Keratinocyte (primary cell): ENCODE data around the gene LRRC9. TPM values are rescaled to one million over a fixed set of nuclear protein-coding genes. Genes with fewer than 3 reads are reported as not detected.

Experiments
- DNase-seq: peaks from one replicate; pipeline ENCODE4 v3.0.0-alpha.2; 2011; ENCODE audit warnings: low read depth, missing footprints, low spot score
- FAIRE-seq: peaks from 2 replicates; lab custom pipeline; 2011; peaks lifted over from hg19 to GRCh38; lab: Jason Lieb, UNC
- H2AFZ ChIP-seq: 2 replicates; pipeline ENCODE4 v1.6.0; 2012; ENCODE audit warnings: low read length, control low read depth, inconsistent platforms; ENCODE audit not compliant: control insufficient read depth
- H3K27ac ChIP-seq: 2 replicates; pipeline ENCODE4 v1.5.1; 2011; ENCODE audit warnings: low read length; ENCODE audit not compliant: control insufficient read depth, insufficient read depth
- H3K27me3 ChIP-seq: 3 replicates; pipeline ENCODE4 v1.6.0; 2011; ENCODE audit warnings: low read length; ENCODE audit not compliant: control insufficient read depth, insufficient read depth; ENCODE audit errors: extremely low read depth
- H3K36me3 ChIP-seq, 2 experiments: 2 replicates in 1 of 2; 3 replicates in 1 of 2; pipeline ENCODE4 v1.5.1; 2011; ENCODE audit warnings: low read length in 2 of 2, mild to moderate bottlenecking in 1 of 2; ENCODE audit not compliant: control insufficient read depth in 2 of 2, insufficient read depth in 2 of 2; ENCODE audit errors: extremely low read depth in 1 of 2
- H3K4me1 ChIP-seq: 3 replicates; pipeline ENCODE4 v1.5.1; 2011; ENCODE audit warnings: low read length; ENCODE audit not compliant: control insufficient read depth, insufficient read depth; ENCODE audit errors: extremely low read depth
- H3K4me2 ChIP-seq: 3 replicates; pipeline ENCODE4 v1.6.0; 2011; ENCODE audit warnings: low read depth, low read length; ENCODE audit not compliant: control insufficient read depth, insufficient read depth; ENCODE audit errors: extremely low read depth
- H3K4me3 ChIP-seq, 3 experiments: fragments of 200-600 bp in 1 of 3; sonication (generic) in 1 of 3; 2 replicates in 2 of 3; 3 replicates in 1 of 3; pipeline ENCODE4 v1.5.1; 2011 to 2016; ENCODE audit warnings: low read length in 3 of 3, mild to moderate bottlenecking in 3 of 3, control low read depth in 2 of 3, inconsistent platforms in 1 of 3, low read depth in 1 of 3, mixed read lengths in 1 of 3, mixed run types in 1 of 3, moderate library complexity in 1 of 3; ENCODE audit not compliant: control insufficient read depth in 2 of 3, insufficient read depth in 2 of 3; ENCODE audit errors: extremely low read depth in 1 of 3
- H3K79me2 ChIP-seq: 2 replicates; pipeline ENCODE4 v1.6.0; 2012; ENCODE audit warnings: low read length; ENCODE audit not compliant: control insufficient read depth, insufficient read depth
- H3K9ac ChIP-seq: 3 replicates; pipeline ENCODE4 v1.6.0; 2011; ENCODE audit warnings: low read length; ENCODE audit not compliant: control insufficient read depth, insufficient read depth; ENCODE audit errors: extremely low read depth
- H3K9me1 ChIP-seq: 3 replicates; pipeline ENCODE4 v1.6.0; 2011; ENCODE audit warnings: low read length; ENCODE audit not compliant: control insufficient read depth, insufficient read depth; ENCODE audit errors: extremely low read depth
- H3K9me3 ChIP-seq: 2 replicates; pipeline ENCODE4 v1.5.1; 2012; ENCODE audit warnings: low read depth, low read length; ENCODE audit not compliant: control insufficient read depth
- H4K20me1 ChIP-seq: 3 replicates; pipeline ENCODE4 v1.6.0; 2011; ENCODE audit warnings: low read length; ENCODE audit not compliant: control insufficient read depth, insufficient read depth; ENCODE audit errors: extremely low read depth
- EZH2 ChIP-seq: IDR thresholded peaks from one replicate; pipeline ENCODE4 v1.6.1; 2012; ENCODE audit warnings: inconsistent platforms, mild to moderate bottlenecking, low read length, moderate library complexity
- dilution Hi-C: fragments of 300-500 bp; cut with MboI; formaldehyde crosslinking; loops from one replicate; pipeline ENCODE4 v1.7.0; 2020; ENCODE audit warnings: low sequenced_read_pairs; ENCODE audit not compliant: extremely low pct_ligation_motif_present
- polyA plus RNA-seq, 5 experiments: library from polyadenylated mRNA; depleted of rRNA in 3 of 5; stranded (reverse) in 3 of 5; stranded (forward) in 1 of 5; unstranded in 1 of 5; fragments of >200 nt; gene quantifications; 1 replicate in 1 of 5; 2 replicates in 3 of 5; 3 replicates in 1 of 5; pipeline versions ENCODE4 v1.2.1 to v1.2.3, GENCODE V29; 2011 to 2012; ENCODE audit warnings: missing spikeins in 2 of 5, low read depth in 1 of 5, low replicate concordance in 1 of 5
- TF ChIP-seq, protein P1 (sequence below), 3 experiments: IDR thresholded peaks in 1 of 3; conservative IDR thresholded peaks in 1 of 3; optimal IDR thresholded peaks in 1 of 3; 2 replicates in 2 of 3; 3 replicates in 1 of 3; pipeline versions ENCODE3 to v1.5.1; 2011; ENCODE audit warnings: low read length in 3 of 3, mild to moderate bottlenecking in 3 of 3, moderate library complexity in 2 of 3, control low read depth in 1 of 3, inconsistent platforms in 1 of 3; ENCODE audit not compliant: insufficient read depth in 2 of 3; ENCODE audit errors: extremely low read depth in 1 of 3

LRRC9 gene
- polyA plus RNA-seq, 1 donor (not counting 4 experiments of a cell fraction or from before 2014, with no cell fraction given): not detected

DNA sequence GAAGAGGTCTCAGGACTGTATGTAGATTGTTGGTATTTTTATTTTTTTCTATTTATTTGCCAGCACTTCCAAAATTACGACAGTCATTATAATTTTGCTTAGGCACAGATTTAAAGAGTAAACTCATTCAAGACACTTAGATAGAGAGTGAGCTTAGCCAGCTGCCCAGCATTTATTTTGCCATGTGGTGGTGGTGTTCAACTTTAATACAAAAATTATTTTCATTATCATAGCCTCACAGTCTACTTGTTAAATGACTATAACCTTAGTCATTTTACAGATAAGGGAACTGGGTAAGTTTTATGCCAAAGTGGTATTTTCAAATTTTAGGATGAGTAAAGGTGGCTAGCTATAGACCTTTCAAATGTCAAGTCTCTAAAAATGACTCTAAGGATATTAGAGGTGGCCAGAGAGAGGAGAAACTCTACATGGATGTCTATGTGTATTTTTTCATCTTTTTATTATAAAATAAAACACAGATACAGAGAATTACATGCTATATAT lies 66.7 kb downstream of the LRRC9 start:
- no peak overlapping the region for H3K27ac ChIP-seq
- DNase-seq (no peak), FAIRE-seq (no peak)
- TF ChIP-seq, protein P1, sequence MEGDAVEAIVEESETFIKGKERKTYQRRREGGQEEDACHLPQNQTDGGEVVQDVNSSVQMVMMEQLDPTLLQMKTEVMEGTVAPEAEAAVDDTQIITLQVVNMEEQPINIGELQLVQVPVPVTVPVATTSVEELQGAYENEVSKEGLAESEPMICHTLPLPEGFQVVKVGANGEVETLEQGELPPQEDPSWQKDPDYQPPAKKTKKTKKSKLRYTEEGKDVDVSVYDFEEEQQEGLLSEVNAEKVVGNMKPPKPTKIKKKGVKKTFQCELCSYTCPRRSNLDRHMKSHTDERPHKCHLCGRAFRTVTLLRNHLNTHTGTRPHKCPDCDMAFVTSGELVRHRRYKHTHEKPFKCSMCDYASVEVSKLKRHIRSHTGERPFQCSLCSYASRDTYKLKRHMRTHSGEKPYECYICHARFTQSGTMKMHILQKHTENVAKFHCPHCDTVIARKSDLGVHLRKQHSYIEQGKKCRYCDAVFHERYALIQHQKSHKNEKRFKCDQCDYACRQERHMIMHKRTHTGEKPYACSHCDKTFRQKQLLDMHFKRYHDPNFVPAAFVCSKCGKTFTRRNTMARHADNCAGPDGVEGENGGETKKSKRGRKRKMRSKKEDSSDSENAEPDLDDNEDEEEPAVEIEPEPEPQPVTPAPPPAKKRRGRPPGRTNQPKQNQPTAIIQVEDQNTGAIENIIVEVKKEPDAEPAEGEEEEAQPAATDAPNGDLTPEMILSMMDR (optimal IDR thresholded peaks at IDR 0.05 in 1 of 3, IDR thresholded peaks at IDR 0.05 in 1 of 3, conservative IDR thresholded peaks at IDR 0.05 in 1 of 3; ENCODE audit: extremely low read depth in 1 of 3, insufficient read depth in 2 of 3, low read length in 3 of 3): no peak
- TF ChIP-seq EZH2: no peak
- no peak overlapping the region for H3K9ac ChIP-seq
- H2AFZ ChIP-seq: no peak overlapping the region
- dilution Hi-C loops: no loop called here
- H3K36me3 ChIP-seq: no peaks in the 10 kb centered on the region
- no peaks in the 10 kb centered on the region for H3K4me1 ChIP-seq
- H3K9me3 ChIP-seq: no peaks in the 10 kb centered on the region
- H3K4me2 ChIP-seq: no peak overlapping the region
- no peaks in the 10 kb centered on the region for H3K27me3 ChIP-seq
- no peaks in the 10 kb centered on the region for H3K9me1 ChIP-seq
- no peaks in the 10 kb centered on the region for H3K79me2 ChIP-seq
- H4K20me1 ChIP-seq: no peaks in the 10 kb centered on the region
- H3K4me3 ChIP-seq: no peak overlapping the region

DNA sequence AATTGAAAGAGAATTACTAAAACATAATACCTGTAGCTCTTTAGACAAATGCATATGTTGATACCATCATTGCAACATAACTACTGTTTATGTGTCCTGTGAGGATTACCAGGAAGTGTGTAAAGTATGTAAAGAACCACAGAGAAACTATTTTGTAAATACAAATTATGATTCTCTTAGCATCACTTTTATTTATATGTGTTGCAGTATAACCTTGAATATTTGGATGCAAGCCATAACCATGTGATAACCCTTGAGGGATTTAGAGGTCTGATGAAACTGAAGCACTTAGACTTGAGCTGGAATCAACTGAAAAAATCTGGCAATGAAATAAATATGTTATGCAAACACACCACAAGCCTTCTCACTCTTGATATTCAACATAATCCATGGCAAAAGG lies 77.5 kb downstream of the LRRC9 start:
- dilution Hi-C loops: no loop called here
- no peaks in the 10 kb centered on the region for H3K4me1 ChIP-seq
- no peak overlapping the region for H3K9ac ChIP-seq
- H3K9me1 ChIP-seq: no peaks in the 10 kb centered on the region
- H3K79me2 ChIP-seq: no peaks in the 10 kb centered on the region
- FAIRE-seq: no peak
- H3K4me3 ChIP-seq: no peak overlapping the region
- H4K20me1 ChIP-seq: no peaks in the 10 kb centered on the region
- H3K27ac ChIP-seq: no peak overlapping the region
- TF ChIP-seq, protein P1 (optimal IDR thresholded peaks at IDR 0.05 in 1 of 3, IDR thresholded peaks at IDR 0.05 in 1 of 3, conservative IDR thresholded peaks at IDR 0.05 in 1 of 3; ENCODE audit: extremely low read depth in 1 of 3, insufficient read depth in 2 of 3, low read length in 3 of 3): no peak
- TF ChIP-seq EZH2: no peak
- no peaks in the 10 kb centered on the region for H3K9me3 ChIP-seq
- H2AFZ ChIP-seq: no peak overlapping the region
- H3K27me3 ChIP-seq: no peaks in the 10 kb centered on the region
- no peaks in the 10 kb centered on the region for H3K36me3 ChIP-seq
- no peak overlapping the region for H3K4me2 ChIP-seq
- no peak for DNase-seq
